IPS-15b (cell line): ENCODE results near the gene TPM2.
"Not testable (repeated sequence)": the region's sequence is repeated elsewhere in the genome, so short reads cannot be mapped to it uniquely, and the experiment has no call there.

Experiments used
- H3K27me3 ChIP-seq: one replicate; pipeline ENCODE4 v1.6.1; 2013; ENCODE audit warnings: low read length; ENCODE audit not compliant: control insufficient read depth, insufficient read depth
- H3K36me3 ChIP-seq: one replicate; pipeline ENCODE4 v1.6.1; 2013; ENCODE audit warnings: low read length; ENCODE audit not compliant: control insufficient read depth, insufficient read depth
- H3K4me1 ChIP-seq: one replicate; pipeline ENCODE4 v1.6.1; 2013; ENCODE audit warnings: mild to moderate bottlenecking, low read length; ENCODE audit not compliant: control insufficient read depth, insufficient read depth
- H3K4me3 ChIP-seq: one replicate; pipeline ENCODE4 v1.5.1; 2013; ENCODE audit warnings: low read depth, low read length
- H3K9ac ChIP-seq: one replicate; pipeline ENCODE4 v1.6.1; 2013; ENCODE audit warnings: low read depth, mild to moderate bottlenecking, low read length
- H3K9me3 ChIP-seq: one replicate; pipeline ENCODE4 v1.6.1; 2013; ENCODE audit warnings: mild to moderate bottlenecking, low read length; ENCODE audit not compliant: control insufficient read depth, insufficient read depth

TPM2 gene

GRCh38 chr9:35643046-35643445, 46.7 kb downstream of the TPM2 start:
- H3K9ac ChIP-seq: no peak overlapping the region
- no peaks in the 10 kb centered on the region for H3K36me3 ChIP-seq
- no peaks in the 10 kb centered on the region for H3K9me3 ChIP-seq
- H3K4me1 ChIP-seq: peaks cover 4% of the 10 kb centered on the region
- no peak overlapping the region for H3K4me3 ChIP-seq
- H3K27me3 ChIP-seq: peaks cover 2% of the 10 kb centered on the region

GRCh38 chr9:35641478-35641877, 48.2 kb downstream of the TPM2 start:
- H3K27me3 ChIP-seq, H3K9ac ChIP-seq, H3K9me3 ChIP-seq, H3K4me1 ChIP-seq, H3K36me3 ChIP-seq, H3K4me3 ChIP-seq: not testable (repeated sequence)

GRCh38 chr9:35640431-35640830, 49.3 kb downstream of the TPM2 start:
- H3K9me3 ChIP-seq, H3K4me1 ChIP-seq, H3K4me3 ChIP-seq, H3K27me3 ChIP-seq, H3K36me3 ChIP-seq, H3K9ac ChIP-seq: not testable (repeated sequence)

- no peaks in the 10 kb centered on the region for H3K9me3 ChIP-seq
- no peak overlapping the region for H3K9ac ChIP-seq
- no peaks in the 10 kb centered on the region for H3K27me3 ChIP-seq
- no peaks in the 10 kb centered on the region for H3K36me3 ChIP-seq
- no peaks in the 10 kb centered on the region for H3K4me1 ChIP-seq
- no peak overlapping the region for H3K4me3 ChIP-seq
Measured at GRCh38 chr9:35639631-35640030, 50.1 kb downstream of the TPM2 start.

GRCh38 chr9:35639225-35639624, 50.5 kb downstream of the TPM2 start:
- H3K9ac ChIP-seq: not testable (repeated sequence)

GRCh38 chr9:35638751-35639150, 51.0 kb downstream of the TPM2 start:
- not testable (repeated sequence) for H3K9me3 ChIP-seq, H3K9ac ChIP-seq, H3K4me3 ChIP-seq, H3K36me3 ChIP-seq, H3K27me3 ChIP-seq, H3K4me1 ChIP-seq

More at GRCh38 chr9:35639225-35639624, 50.5 kb downstream of the TPM2 start:
- not testable (repeated sequence) for H3K4me3 ChIP-seq, H3K27me3 ChIP-seq, H3K36me3 ChIP-seq, H3K4me1 ChIP-seq, H3K9me3 ChIP-seq

GRCh38 chr9:35637427-35637955, 52.2 kb downstream of the TPM2 start:
- H3K4me1 ChIP-seq, H3K9ac ChIP-seq, H3K4me3 ChIP-seq, H3K36me3 ChIP-seq, H3K27me3 ChIP-seq, H3K9me3 ChIP-seq: not testable (repeated sequence)

GRCh38 chr9:35636877-35637246, 52.9 kb downstream of the TPM2 start:
- not testable (repeated sequence) for H3K4me3 ChIP-seq, H3K4me1 ChIP-seq, H3K9me3 ChIP-seq, H3K9ac ChIP-seq, H3K36me3 ChIP-seq, H3K27me3 ChIP-seq

GRCh38 chr9:35636135-35636876, 53.4 kb downstream of the TPM2 start:
- no peaks in the 10 kb centered on the region for H3K36me3 ChIP-seq
- no peak overlapping the region for H3K4me3 ChIP-seq
- H3K27me3 ChIP-seq: no peaks in the 10 kb centered on the region
- no peaks in the 10 kb centered on the region for H3K4me1 ChIP-seq
- H3K9me3 ChIP-seq: no peaks in the 10 kb centered on the region
- H3K9ac ChIP-seq: no peak overlapping the region

GRCh38 chr9:35635730-35636129, 54.0 kb downstream of the TPM2 start:
- no peaks in the 10 kb centered on the region for H3K9me3 ChIP-seq
- no peaks in the 10 kb centered on the region for H3K36me3 ChIP-seq
- H3K27me3 ChIP-seq: no peaks in the 10 kb centered on the region
- H3K4me1 ChIP-seq: no peaks in the 10 kb centered on the region
- H3K9ac ChIP-seq: no peak overlapping the region
- no peak overlapping the region for H3K4me3 ChIP-seq
